EL (cell line): ENCODE results near the gene SLIT3.

ENCODE experiments used
- DNase-seq: peaks from one replicate; pipeline ENCODE4 v3.0.0-alpha.2; 2016

The SLIT3 gene

GRCh38 chr5:169260896-169261569, 39.9 kb downstream of the SLIT3 start:
- no peak for DNase-seq

- DNase-seq = peak; percentile 15
Measured at GRCh38 chr5:169258372-169259000, 42.5 kb downstream of the SLIT3 start.

- no peak for DNase-seq
Measured at GRCh38 chr5:169256191-169256590, 44.7 kb downstream of the SLIT3 start.

GRCh38 chr5:169253071-169253470, 47.9 kb downstream of the SLIT3 start:
- DNase-seq = no peak

GRCh38 chr5:169251333-169252084, 49.4 kb downstream of the SLIT3 start:
- peak; percentile 24 for DNase-seq

GRCh38 chr5:169250887-169251286, 50.1 kb downstream of the SLIT3 start:
- DNase-seq = no peak

- DNase-seq = no peak
Measured at GRCh38 chr5:169248996-169249395, 51.9 kb downstream of the SLIT3 start.

- no peak for DNase-seq
Measured at GRCh38 chr5:169248550-169248949, 52.4 kb downstream of the SLIT3 start.

GRCh38 chr5:169244812-169245211, 56.1 kb downstream of the SLIT3 start:
- DNase-seq = no peak

- no peak for DNase-seq
Measured at GRCh38 chr5:169243651-169244422, 57.1 kb downstream of the SLIT3 start.

- DNase-seq = no peak
Measured at GRCh38 chr5:169242849-169243186, 58.1 kb downstream of the SLIT3 start.

- no peak for DNase-seq
Measured at GRCh38 chr5:169242175-169242848, 58.6 kb downstream of the SLIT3 start.

- no peak for DNase-seq
Measured at GRCh38 chr5:169229342-169229892, 71.5 kb downstream of the SLIT3 start.

GRCh38 chr5:169226895-169227294, 74.0 kb downstream of the SLIT3 start:
- DNase-seq = no peak

- no peak for DNase-seq
Measured at GRCh38 chr5:169225830-169226356, 75.0 kb downstream of the SLIT3 start.

- DNase-seq = no peak
Measured at GRCh38 chr5:169223595-169223953, 77.4 kb downstream of the SLIT3 start.

GRCh38 chr5:169222934-169223594, 77.9 kb downstream of the SLIT3 start:
- no peak for DNase-seq

- DNase-seq = no peak
Measured at GRCh38 chr5:169221519-169221918, 79.4 kb downstream of the SLIT3 start.

- no peak for DNase-seq
Measured at GRCh38 chr5:169219961-169220360, 81.0 kb downstream of the SLIT3 start.

GRCh38 chr5:169219351-169219750, 81.6 kb downstream of the SLIT3 start:
- DNase-seq = no peak

GRCh38 chr5:169218861-169219260, 82.1 kb downstream of the SLIT3 start:
- no peak for DNase-seq

- no peak for DNase-seq
Measured at GRCh38 chr5:169218176-169218575, 82.8 kb downstream of the SLIT3 start.
